ENCODE data around the gene SDC4. TPM values are rescaled to one million over a fixed set of nuclear protein-coding genes. Genes with fewer than 3 reads are reported as not detected.

SDC4 gene
- total and polyA plus RNA-seq, 9 of the 15 experiments (the other 6 are each of a cell fraction or from before 2014, with no cell fraction given): 2.1 to 10.7 (median 6.3) TPM

DNA sequence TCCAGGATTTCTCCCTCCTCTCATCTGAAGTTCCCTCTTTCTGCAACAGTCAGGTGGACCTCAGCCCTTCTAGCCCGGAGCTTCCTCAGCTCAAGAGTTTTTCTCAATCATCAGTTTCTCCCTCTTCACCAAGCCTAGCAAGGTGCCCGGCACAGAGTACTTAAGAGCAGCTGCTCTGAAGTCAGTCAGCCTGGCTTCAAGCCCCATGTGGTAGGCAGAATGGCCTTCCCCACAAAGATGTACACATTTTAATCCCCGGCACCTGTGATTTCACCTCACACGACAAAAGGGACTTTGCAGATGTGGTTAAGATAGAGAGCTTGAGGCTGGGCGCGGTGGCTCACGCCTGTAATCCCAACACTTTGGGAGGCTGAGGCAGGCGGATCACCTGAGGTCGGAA is 56.7 kb downstream of the SDC4 start:
- peaks cover 10 to 12% of the 10 kb centered on the region in 2 experiments; a peak in 4 of 5 replicates for H3K4me1 ChIP-seq (replicated peaks in 1 of 2; ENCODE audit: control insufficient read depth in 2 of 2, insufficient read depth in 2 of 2, low read length in 2 of 2)
- no TSS peak for BruUV-seq (replicated peaks)
- H3K79me2 ChIP-seq (ENCODE audit: control insufficient read depth, insufficient read depth, low read length): no peaks in the 10 kb centered on the region
- DNase-seq (ENCODE audit: extremely low read depth in 1 of 4, low spot score in 3 of 4): no peak
- no peak overlapping the region for H3K27ac ChIP-seq (ENCODE audit: extremely low read depth, low read depth, low read length)
- ChIA-PET CTCF (ENCODE audit: low intra/inter-chr PET ratio) (interaction anchor here (1.2 to 2.4 kb wide), 3 partner anchors 248 to 491 kb away, joined by 4 to 7 read pairs (median 6); no protein-coding TSS in a partner anchor), POLR2A (interaction anchor here (0.6 kb wide), 1 partner anchor 18 kb away, joined by 3 read pairs; no protein-coding TSS in a partner anchor)
- H3K27me3 ChIP-seq (ENCODE audit: control insufficient read depth in 2 of 2, insufficient read depth in 2 of 2, low read length in 2 of 2): peaks cover 13 to 57% of the 10 kb centered on the region in 2 experiments; a peak in 4 of 5 replicates
- H2AFZ ChIP-seq (ENCODE audit: low read depth, low read length): no peak overlapping the region
- no peaks in the 10 kb centered on the region for H3K9me1 ChIP-seq (ENCODE audit: control insufficient read depth, insufficient read depth, low read length)
- no peak overlapping the region for H3K9ac ChIP-seq (ENCODE audit: insufficient read depth in 1 of 2, low read depth in 2 of 2, low read length in 2 of 2)
- peaks cover 5% of the 10 kb centered on the region; the same call in 1 of the 2 replicates for H4K20me1 ChIP-seq (replicated peaks; ENCODE audit: control insufficient read depth, insufficient read depth, low read length)
- WGBS (ENCODE audit: insufficient coverage, low coverage, missing lambda C conversion rate): 7% methylated on average over 9 of the region's 9 CpGs
- intact Hi-C loops (cut with micrococcal nuclease): loop anchor here (2.0 to 5.0 kb wide), 2 partner anchors 54 to 153 kb away; no protein-coding TSS in a partner anchor
- peaks cover 3% of the 10 kb centered on the region; the same call in 1 of the 2 replicates for H3K9me3 ChIP-seq (replicated peaks; ENCODE audit: control insufficient read depth, insufficient read depth, low read depth, low read length)
- no peaks in the 10 kb centered on the region for H3K36me3 ChIP-seq (ENCODE audit: control insufficient read depth, insufficient read depth, low read length)
- H3K4me3 ChIP-seq: no peak overlapping the region
- ATAC-seq: no peak
- no peak overlapping the region for H3K4me2 ChIP-seq (ENCODE audit: insufficient read depth, low read length)
- TF ChIP-seq, protein P1, sequence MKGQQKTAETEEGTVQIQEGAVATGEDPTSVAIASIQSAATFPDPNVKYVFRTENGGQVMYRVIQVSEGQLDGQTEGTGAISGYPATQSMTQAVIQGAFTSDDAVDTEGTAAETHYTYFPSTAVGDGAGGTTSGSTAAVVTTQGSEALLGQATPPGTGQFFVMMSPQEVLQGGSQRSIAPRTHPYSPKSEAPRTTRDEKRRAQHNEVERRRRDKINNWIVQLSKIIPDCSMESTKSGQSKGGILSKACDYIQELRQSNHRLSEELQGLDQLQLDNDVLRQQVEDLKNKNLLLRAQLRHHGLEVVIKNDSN (CRISPR knock-in tag; IDR thresholded peaks at IDR 0.05): 0 out of 2 replicates have a peak, but pooled peaks have one; percentile 12
- TF ChIP-seq ARNT (IDR thresholded peaks at IDR 0.05): no peak
- in situ Hi-C loops (cut with MboI): no loop called here
- no peak for FAIRE-seq

Data from K562 (cell line).